H1 (cell line): ENCODE data around the gene SLC25A21.
A peak's percentile ranks its signal among the peaks of the same experiment; 100 is the strongest.

Experiments
- CTCF ChIP-seq, 3 experiments: IDR thresholded peaks; 1 replicate in 2 of 3; 2 replicates in 1 of 3; pipeline versions ENCODE4 v1.5.1 to v1.6.1; 2011; ENCODE audit warnings: low read length in 3 of 3, mild to moderate bottlenecking in 3 of 3, inconsistent platforms in 2 of 3, low read depth in 1 of 3, moderate library complexity in 1 of 3; ENCODE audit not compliant: insufficient read depth in 1 of 3; ENCODE audit errors: control extremely low read depth in 1 of 3
- EP300 ChIP-seq, 2 experiments: IDR thresholded peaks; 1 replicate in 1 of 2; 2 replicates in 1 of 2; pipeline ENCODE4 v1.6.1; 2011 to 2012; ENCODE audit warnings: low read depth in 2 of 2, low read length in 2 of 2, mild to moderate bottlenecking in 2 of 2, borderline replicate concordance in 1 of 2, inconsistent platforms in 1 of 2, moderate library complexity in 1 of 2
- EZH2 ChIP-seq: fragments of 200-600 bp; sonication (generic); IDR thresholded peaks from 2 replicates; pipeline ENCODE4 v1.7.1; 2012; ENCODE audit warnings: low read depth, mild to moderate bottlenecking, moderate library complexity, low read length, inconsistent platforms; ENCODE audit not compliant: severe bottlenecking
- MAX ChIP-seq: IDR thresholded peaks from 2 replicates; pipeline ENCODE4 v1.6.1; 2012; ENCODE audit warnings: inconsistent platforms
- POLR2A ChIP-seq, 2 experiments: IDR thresholded peaks; 1 replicate in 1 of 2; 2 replicates in 1 of 2; pipeline ENCODE4 v1.6.1; 2011; ENCODE audit warnings: low read depth in 2 of 2, low read length in 2 of 2, mild to moderate bottlenecking in 2 of 2; ENCODE audit errors: control extremely low read depth in 1 of 2
- POLR2AphosphoS5 ChIP-seq: IDR thresholded peaks from 2 replicates; pipeline ENCODE4 v1.6.1; 2011; ENCODE audit warnings: low read depth, low read length
- POU5F1 ChIP-seq: IDR thresholded peaks from 2 replicates; pipeline ENCODE4 v1.6.1; 2011; ENCODE audit warnings: low read depth, mild to moderate bottlenecking, low read length, moderate library complexity
- SRF ChIP-seq: IDR thresholded peaks from 2 replicates; pipeline ENCODE4 v1.6.1; 2011; ENCODE audit warnings: mild to moderate bottlenecking, low read depth, low read length, moderate library complexity
- TAF1 ChIP-seq: IDR thresholded peaks from 2 replicates; pipeline ENCODE4 v1.6.1; 2011; ENCODE audit warnings: mild to moderate bottlenecking, low read depth, low read length
- USF2 ChIP-seq: IDR thresholded peaks from 2 replicates; pipeline ENCODE4 v1.6.1; 2011; ENCODE audit warnings: low read length, improper control_type of control experiment
- YY1 ChIP-seq: IDR thresholded peaks from 2 replicates; pipeline ENCODE4 v1.6.1; 2011; ENCODE audit warnings: low read depth, mild to moderate bottlenecking, low read length

- no peak for TF ChIP-seq TAF1
- no peak for TF ChIP-seq YY1
- TF ChIP-seq CTCF (IDR thresholded peaks at IDR 0.05; ENCODE audit: control extremely low read depth in 1 of 3, insufficient read depth in 1 of 3, low read depth in 1 of 3, low read length in 3 of 3), result no peak
- no peak for TF ChIP-seq USF2
- no peak for TF ChIP-seq MAX
- no peak for TF ChIP-seq POLR2A (IDR thresholded peaks at IDR 0.05; ENCODE audit: control extremely low read depth in 1 of 2, low read depth in 2 of 2, low read length in 2 of 2)
- peak; percentile 76 for TF ChIP-seq EZH2
- TF ChIP-seq EP300 (IDR thresholded peaks at IDR 0.05; ENCODE audit: borderline replicate concordance in 1 of 2, low read depth in 2 of 2, low read length in 2 of 2), result no peak
- no peak for TF ChIP-seq POU5F1
- TF ChIP-seq SRF, result no peak
- TF ChIP-seq POLR2AphosphoS5, result no peak
These were observed 512.3 kb downstream of the SLC25A21 start for GRCh38 chr14:36659822-36660735.
